Suprapubic skin (tissue), 4 donors: Measurements from ENCODE around the gene LGALS4.
"Not testable (repeated sequence)": the region's sequence is repeated elsewhere in the genome, so short reads cannot be mapped to it uniquely, and the experiment has no call there.

Experiments used
- CTCF ChIP-seq, 2 donors: fragments of 200-600 bp in 1 of 2; fragments of 450-650 bp in 1 of 2; sonication (generic) in 1 of 2; IDR thresholded peaks; one replicate each; pipeline ENCODE4 v1.5.1; 2016 to 2019; ENCODE audit warnings: antibody characterized with exemption in 2 of 2, mild to moderate bottlenecking in 1 of 2, moderate library complexity in 1 of 2
- EP300 ChIP-seq: sonication (generic); formaldehyde crosslinking; IDR thresholded peaks from one replicate; pipeline ENCODE4 v1.6.1; 2017; ENCODE audit warnings: antibody characterized with exemption
- POLR2A ChIP-seq, 2 donors: fragments of 450-650 bp; IDR thresholded peaks; one replicate each; pipeline ENCODE4 v1.6.1; 2017; ENCODE audit warnings: antibody characterized with exemption in 2 of 2, mild to moderate bottlenecking in 2 of 2, moderate library complexity in 2 of 2
- POLR2AphosphoS5 ChIP-seq, 3 donors: sonication (generic); formaldehyde crosslinking; IDR thresholded peaks; one replicate each; pipeline ENCODE4 v1.6.1; 2017; ENCODE audit warnings: antibody characterized with exemption in 3 of 3

GRCh38 chr19:38854961-38855360 is 42.2 kb upstream of the LGALS4 start:
- TF ChIP-seq CTCF (IDR thresholded peaks at IDR 0.05); POLR2A (IDR thresholded peaks at IDR 0.05); EP300; POLR2AphosphoS5 (IDR thresholded peaks at IDR 0.05): not testable (repeated sequence)
